Neural progenitor cell (in vitro differentiated cells): ENCODE measurements around the gene TIAM2.

Source experiments
- CTCF ChIP-seq: fragments of 200-600 bp; sonication (generic); IDR thresholded peaks from 2 replicates; pipeline ENCODE4 v1.5.1; 2017; ENCODE audit warnings: antibody characterized with exemption, mild to moderate bottlenecking
- EZH2 ChIP-seq: fragments of 200-600 bp; sonication (generic); IDR thresholded peaks from 2 replicates; pipeline ENCODE4 v1.6.1; 2017; ENCODE audit warnings: antibody characterized with exemption, mild to moderate bottlenecking, moderate library complexity

GRCh38 chr6:155182103-155182502 lies 187.0 kb downstream of the TIAM2 start:
- no peak for TF ChIP-seq CTCF
- no peak for TF ChIP-seq EZH2
